ENCODE measurements around the gene LAMP5.

LAMP5 gene

GRCh38 chr20:9476174-9476573 is 38.2 kb upstream of the LAMP5 start:
- whole genome bisulfite sequencing, 2 donors (ENCODE audit: extremely low coverage in 2 of 2, insufficient read length in 2 of 2, insufficient replicate concordance in 1 of 2), result no CpG with 5 or more reads among the region's 4 CpGs
- no peaks in the 10 kb centered on the region for H3K27me3 ChIP-seq (ENCODE audit: control insufficient read depth in 3 of 3, insufficient read depth in 3 of 3, low read depth in 1 of 3, low read length in 3 of 3)
- no peak overlapping the region for H3K4me2 ChIP-seq (ENCODE audit: insufficient read depth, low read length, poor library complexity, severe bottlenecking)
- no peaks in the 10 kb centered on the region for H3K79me1 ChIP-seq (ENCODE audit: low read depth, low read length)
- no peak overlapping the region for H3K23ac ChIP-seq (ENCODE audit: low read depth, low read length, poor library complexity)
- no peak for DNase-seq (ENCODE audit: low spot score)
- no peak overlapping the region for H2BK15ac ChIP-seq (ENCODE audit: low read length)
- no peak overlapping the region for H3K4me3 ChIP-seq (ENCODE audit: low read length in 2 of 2)
- no peaks in the 10 kb centered on the region for H3K9me3 ChIP-seq (replicated peaks in 1 of 2; ENCODE audit: control insufficient read depth in 2 of 2, insufficient read depth in 1 of 2, low read depth in 1 of 2, low read length in 2 of 2)
- no peak overlapping the region for H4K8ac ChIP-seq (ENCODE audit: low read depth, low read length)
- H3K27ac ChIP-seq (replicated peaks; ENCODE audit: low read length), result no peak overlapping the region
- no peak overlapping the region for H2AK5ac ChIP-seq (ENCODE audit: low read depth, low read length)
- H3K4me1 ChIP-seq (ENCODE audit: control insufficient read depth in 2 of 2, insufficient read depth in 1 of 2, low read depth in 1 of 2, low read length in 2 of 2), result peaks cover 0 to 3% of the 10 kb centered on the region in 2 donors
- H2AFZ ChIP-seq (ENCODE audit: low read length), result no peak overlapping the region
- no peak overlapping the region for H4K91ac ChIP-seq (ENCODE audit: low read depth, low read length, poor library complexity)
- no peak overlapping the region for H3K9ac ChIP-seq (ENCODE audit: low read depth, low read length, poor library complexity)
- H3K4ac ChIP-seq (ENCODE audit: low read length), result no peak overlapping the region
- no peaks in the 10 kb centered on the region for H3K36me3 ChIP-seq (replicated peaks in 1 of 2; ENCODE audit: control insufficient read depth in 2 of 2, insufficient read depth in 2 of 2, low read length in 2 of 2)
- no peak overlapping the region for H3K14ac ChIP-seq (ENCODE audit: low read length)
- H2BK5ac ChIP-seq (ENCODE audit: low read length), result no peak overlapping the region
- no peak overlapping the region for H2BK120ac ChIP-seq (ENCODE audit: low read depth, low read length)
- no peak overlapping the region for H3K18ac ChIP-seq (ENCODE audit: low read length)
- no peak overlapping the region for H2BK12ac ChIP-seq (ENCODE audit: low read length)

DNA sequence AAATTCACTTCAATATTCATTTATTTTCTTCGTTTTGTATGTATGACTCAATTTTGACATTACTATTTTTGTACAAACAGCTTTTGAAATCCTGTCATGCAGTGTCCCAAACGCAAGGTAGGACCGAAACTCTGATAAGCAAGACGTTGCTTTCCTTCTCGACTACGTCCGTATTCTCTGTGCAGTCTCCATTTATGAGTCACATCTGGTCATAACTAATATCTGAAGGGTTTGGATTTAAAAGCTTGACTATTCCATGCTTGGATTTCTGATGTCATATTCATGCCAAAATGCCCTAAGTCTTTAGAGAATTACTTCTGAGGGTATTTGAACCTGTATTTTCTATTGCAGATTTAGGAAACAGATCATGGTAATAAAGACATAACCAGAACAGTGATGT is 37.8 kb upstream of the LAMP5 start:
- Histone ChIP-seq H3K4me2 (ENCODE audit: insufficient read depth, low read length, poor library complexity, severe bottlenecking) (no peak overlapping the region), H4K8ac (ENCODE audit: low read depth, low read length) (no peak overlapping the region), H2AFZ (ENCODE audit: low read length) (no peak overlapping the region), H2BK12ac (ENCODE audit: low read length) (no peak overlapping the region), H2AK5ac (ENCODE audit: low read depth, low read length) (no peak overlapping the region), H3K36me3 (replicated peaks in 1 of 2; ENCODE audit: control insufficient read depth in 2 of 2, insufficient read depth in 2 of 2, low read length in 2 of 2) (no peaks in the 10 kb centered on the region), H2BK15ac (ENCODE audit: low read length) (no peak overlapping the region), H3K27ac (replicated peaks; ENCODE audit: low read length) (no peak overlapping the region), H3K14ac (ENCODE audit: low read length) (no peak overlapping the region), H3K4me1 (ENCODE audit: control insufficient read depth in 2 of 2, insufficient read depth in 1 of 2, low read depth in 1 of 2, low read length in 2 of 2) (peaks cover 0 to 3% of the 10 kb centered on the region in 2 donors), H3K9me3 (replicated peaks in 1 of 2; ENCODE audit: control insufficient read depth in 2 of 2, insufficient read depth in 1 of 2, low read depth in 1 of 2, low read length in 2 of 2) (no peaks in the 10 kb centered on the region), H3K23ac (ENCODE audit: low read depth, low read length, poor library complexity) (no peak overlapping the region), H3K4ac (ENCODE audit: low read length) (no peak overlapping the region), H2BK120ac (ENCODE audit: low read depth, low read length) (no peak overlapping the region), H3K4me3 (ENCODE audit: low read length in 2 of 2) (no peak overlapping the region), H3K9ac (ENCODE audit: low read depth, low read length, poor library complexity) (no peak overlapping the region), H3K18ac (ENCODE audit: low read length) (no peak overlapping the region), H3K79me1 (ENCODE audit: low read depth, low read length) (no peaks in the 10 kb centered on the region), H3K27me3 (ENCODE audit: control insufficient read depth in 3 of 3, insufficient read depth in 3 of 3, low read depth in 1 of 3, low read length in 3 of 3) (no peaks in the 10 kb centered on the region), H2BK5ac (ENCODE audit: low read length) (no peak overlapping the region), H4K91ac (ENCODE audit: low read depth, low read length, poor library complexity) (no peak overlapping the region)
- no peak for DNase-seq (ENCODE audit: low spot score)
- no CpG with 5 or more reads among the region's 7 CpGs for WGBS, 2 donors (ENCODE audit: extremely low coverage in 2 of 2, insufficient read length in 2 of 2, insufficient replicate concordance in 1 of 2)

GRCh38 chr20:9478771-9479170 is 35.6 kb upstream of the LAMP5 start:
- Histone ChIP-seq H2BK120ac (ENCODE audit: low read depth, low read length) (no peak overlapping the region), H3K27me3 (ENCODE audit: control insufficient read depth in 3 of 3, insufficient read depth in 3 of 3, low read depth in 1 of 3, low read length in 3 of 3) (no peaks in the 10 kb centered on the region), H3K14ac (ENCODE audit: low read length) (no peak overlapping the region), H2BK5ac (ENCODE audit: low read length) (no peak overlapping the region), H2AFZ (ENCODE audit: low read length) (no peak overlapping the region), H4K8ac (ENCODE audit: low read depth, low read length) (no peak overlapping the region), H3K4me1 (ENCODE audit: control insufficient read depth in 2 of 2, insufficient read depth in 1 of 2, low read depth in 1 of 2, low read length in 2 of 2) (peaks cover 0 to 3% of the 10 kb centered on the region in 2 donors), H3K9ac (ENCODE audit: low read depth, low read length, poor library complexity) (no peak overlapping the region), H3K79me1 (ENCODE audit: low read depth, low read length) (no peaks in the 10 kb centered on the region), H2BK15ac (ENCODE audit: low read length) (no peak overlapping the region), H3K27ac (replicated peaks; ENCODE audit: low read length) (no peak overlapping the region), H3K4me3 (ENCODE audit: low read length in 2 of 2) (no peak overlapping the region), H2BK12ac (ENCODE audit: low read length) (no peak overlapping the region), H3K18ac (ENCODE audit: low read length) (no peak overlapping the region), H3K4ac (ENCODE audit: low read length) (no peak overlapping the region), H3K36me3 (replicated peaks in 1 of 2; ENCODE audit: control insufficient read depth in 2 of 2, insufficient read depth in 2 of 2, low read length in 2 of 2) (no peaks in the 10 kb centered on the region), H3K4me2 (ENCODE audit: insufficient read depth, low read length, poor library complexity, severe bottlenecking) (no peak overlapping the region), H3K9me3 (replicated peaks in 1 of 2; ENCODE audit: control insufficient read depth in 2 of 2, insufficient read depth in 1 of 2, low read depth in 1 of 2, low read length in 2 of 2) (no peaks in the 10 kb centered on the region), H3K23ac (ENCODE audit: low read depth, low read length, poor library complexity) (no peak overlapping the region), H4K91ac (ENCODE audit: low read depth, low read length, poor library complexity) (no peak overlapping the region), H2AK5ac (ENCODE audit: low read depth, low read length) (no peak overlapping the region)
- no CpG with 5 or more reads among the region's 4 CpGs for WGBS, 2 donors (ENCODE audit: extremely low coverage in 2 of 2, insufficient read length in 2 of 2, insufficient replicate concordance in 1 of 2)
- DNase-seq (ENCODE audit: low spot score), result no peak

DNA sequence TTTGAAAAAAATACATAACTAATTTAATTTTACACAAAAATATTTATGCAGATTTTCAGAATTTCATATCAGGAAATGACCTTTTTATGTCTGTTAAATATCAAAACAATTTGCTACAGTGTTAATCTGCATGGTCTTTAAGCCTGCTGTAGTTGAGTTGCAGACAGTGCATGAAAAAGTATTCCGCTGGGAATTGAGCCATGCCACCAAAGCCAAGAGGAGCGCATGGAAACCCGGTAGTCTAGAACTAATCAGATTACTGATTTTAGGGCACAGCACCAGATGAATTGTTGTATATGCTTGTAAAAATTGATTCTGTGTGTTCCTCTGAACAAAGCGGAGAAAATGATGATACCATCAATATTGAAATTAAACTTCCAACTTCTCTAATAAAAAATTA is 34.3 kb upstream of the LAMP5 start:
- no peak overlapping the region for H2BK120ac ChIP-seq (ENCODE audit: low read depth, low read length)
- H3K9ac ChIP-seq (ENCODE audit: low read depth, low read length, poor library complexity), result no peak overlapping the region
- no peak overlapping the region for H3K14ac ChIP-seq (ENCODE audit: low read length)
- H3K4me2 ChIP-seq (ENCODE audit: insufficient read depth, low read length, poor library complexity, severe bottlenecking), result no peak overlapping the region
- H3K9me3 ChIP-seq (replicated peaks in 1 of 2; ENCODE audit: control insufficient read depth in 2 of 2, insufficient read depth in 1 of 2, low read depth in 1 of 2, low read length in 2 of 2), result no peaks in the 10 kb centered on the region
- no peak for DNase-seq (ENCODE audit: low spot score)
- no peak overlapping the region for H3K27ac ChIP-seq (replicated peaks; ENCODE audit: low read length)
- no CpG with 5 or more reads among the region's 4 CpGs for WGBS, 2 donors (ENCODE audit: extremely low coverage in 2 of 2, insufficient read length in 2 of 2, insufficient replicate concordance in 1 of 2)
- H3K27me3 ChIP-seq (ENCODE audit: control insufficient read depth in 3 of 3, insufficient read depth in 3 of 3, low read depth in 1 of 3, low read length in 3 of 3), result no peaks in the 10 kb centered on the region
- no peak overlapping the region for H3K4me3 ChIP-seq (ENCODE audit: low read length in 2 of 2)
- no peak overlapping the region for H2BK15ac ChIP-seq (ENCODE audit: low read length)
- H4K8ac ChIP-seq (ENCODE audit: low read depth, low read length), result no peak overlapping the region
- no peak overlapping the region for H3K4ac ChIP-seq (ENCODE audit: low read length)
- H2BK5ac ChIP-seq (ENCODE audit: low read length), result no peak overlapping the region
- H2BK12ac ChIP-seq (ENCODE audit: low read length), result no peak overlapping the region
- H3K36me3 ChIP-seq (replicated peaks in 1 of 2; ENCODE audit: control insufficient read depth in 2 of 2, insufficient read depth in 2 of 2, low read length in 2 of 2), result no peaks in the 10 kb centered on the region
- peaks cover 0 to 3% of the 10 kb centered on the region in 2 donors for H3K4me1 ChIP-seq (ENCODE audit: control insufficient read depth in 2 of 2, insufficient read depth in 1 of 2, low read depth in 1 of 2, low read length in 2 of 2)
- H2AK5ac ChIP-seq (ENCODE audit: low read depth, low read length), result no peak overlapping the region
- H3K18ac ChIP-seq (ENCODE audit: low read length), result no peak overlapping the region
- H3K79me1 ChIP-seq (ENCODE audit: low read depth, low read length), result no peaks in the 10 kb centered on the region
- no peak overlapping the region for H2AFZ ChIP-seq (ENCODE audit: low read length)
- no peak overlapping the region for H3K23ac ChIP-seq (ENCODE audit: low read depth, low read length, poor library complexity)
- no peak overlapping the region for H4K91ac ChIP-seq (ENCODE audit: low read depth, low read length, poor library complexity)

Measured in neuronal stem cell (in vitro differentiated cells).